C4-2B (cell line): ENCODE data around the gene ZNF644.
"Not testable (repeated sequence)": the region's sequence is repeated elsewhere in the genome, so short reads cannot be mapped to it uniquely, and the experiment has no call there.

Experiments
- ZFX ChIP-seq: fragments of 450-650 bp; IDR thresholded peaks from 2 replicates; pipeline ENCODE4 v1.6.1; 2017
- TF ChIP-seq, protein P1 (sequence below): fragments of 450-650 bp; conservative IDR thresholded peaks from 2 replicates; pipeline ENCODE4 v1.5.1; 2017; ENCODE audit warnings: mild to moderate bottlenecking

DNA sequence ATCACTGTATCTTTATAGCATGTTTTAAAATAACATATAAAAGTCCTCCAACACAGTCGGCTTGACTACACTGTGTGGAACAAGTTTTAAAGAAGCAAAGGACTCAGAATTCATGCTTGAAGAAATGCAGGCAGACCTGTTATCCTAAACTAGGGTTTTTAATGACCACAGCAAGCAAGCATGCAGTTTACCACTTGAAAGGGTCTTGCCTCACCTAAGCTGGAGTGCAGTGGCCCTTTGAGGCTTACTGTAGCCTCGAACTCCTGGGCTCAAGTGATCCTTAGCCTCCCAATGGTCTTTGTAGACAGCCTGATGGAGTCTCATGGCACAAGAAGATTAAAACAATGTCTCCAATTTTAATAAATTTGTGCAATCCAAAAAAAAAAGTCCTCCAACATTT lies 27.7 kb upstream of the ZNF644 start:
- TF ChIP-seq, protein P1, sequence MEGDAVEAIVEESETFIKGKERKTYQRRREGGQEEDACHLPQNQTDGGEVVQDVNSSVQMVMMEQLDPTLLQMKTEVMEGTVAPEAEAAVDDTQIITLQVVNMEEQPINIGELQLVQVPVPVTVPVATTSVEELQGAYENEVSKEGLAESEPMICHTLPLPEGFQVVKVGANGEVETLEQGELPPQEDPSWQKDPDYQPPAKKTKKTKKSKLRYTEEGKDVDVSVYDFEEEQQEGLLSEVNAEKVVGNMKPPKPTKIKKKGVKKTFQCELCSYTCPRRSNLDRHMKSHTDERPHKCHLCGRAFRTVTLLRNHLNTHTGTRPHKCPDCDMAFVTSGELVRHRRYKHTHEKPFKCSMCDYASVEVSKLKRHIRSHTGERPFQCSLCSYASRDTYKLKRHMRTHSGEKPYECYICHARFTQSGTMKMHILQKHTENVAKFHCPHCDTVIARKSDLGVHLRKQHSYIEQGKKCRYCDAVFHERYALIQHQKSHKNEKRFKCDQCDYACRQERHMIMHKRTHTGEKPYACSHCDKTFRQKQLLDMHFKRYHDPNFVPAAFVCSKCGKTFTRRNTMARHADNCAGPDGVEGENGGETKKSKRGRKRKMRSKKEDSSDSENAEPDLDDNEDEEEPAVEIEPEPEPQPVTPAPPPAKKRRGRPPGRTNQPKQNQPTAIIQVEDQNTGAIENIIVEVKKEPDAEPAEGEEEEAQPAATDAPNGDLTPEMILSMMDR = not testable (repeated sequence)
- not testable (repeated sequence) for TF ChIP-seq ZFX
